Kidney epithelial cell (primary cell): ENCODE results near the gene TMEM120B. TPM values are rescaled to one million over a fixed set of nuclear protein-coding genes. Genes with fewer than 3 reads are reported as not detected.
A peak's percentile ranks its signal among the peaks of the same experiment; 100 is the strongest.

Source experiments
- DNase-seq: peaks from one replicate; pipeline ENCODE4 v3.0.0-alpha.2; 2010; ENCODE audit warnings: low read depth
- H3K27me3 ChIP-seq: 2 replicates; pipeline ENCODE4 v1.6.0; 2011; ENCODE audit warnings: low read length; ENCODE audit not compliant: control insufficient read depth, insufficient read depth
- H3K36me3 ChIP-seq: 2 replicates; pipeline ENCODE4 v1.5.1; 2011; ENCODE audit warnings: low read length; ENCODE audit not compliant: control insufficient read depth, insufficient read depth
- H3K4me3 ChIP-seq: 2 replicates; pipeline ENCODE4 v1.5.1; 2011; ENCODE audit warnings: low read depth, mild to moderate bottlenecking, control low read depth, low read length
- CTCF ChIP-seq: IDR thresholded peaks from 2 replicates; pipeline ENCODE4 v1.5.1; 2011; ENCODE audit warnings: mild to moderate bottlenecking, moderate library complexity, low read length, control low read depth, inconsistent platforms; ENCODE audit not compliant: insufficient read depth, poor library complexity, severe bottlenecking
- total RNA-seq: library from RNA; depleted of rRNA; stranded (reverse); fragments of >200 nt; gene quantifications from 2 replicates; pipeline ENCODE4 v1.2.3, GENCODE V29; 2015

Gene TMEM120B
- total RNA-seq, 1 donor from 2014 or later, result 8.8 TPM

- DNase-seq, result no peak
- Histone ChIP-seq H3K27me3 (no peaks in the 10 kb centered on the region), H3K4me3 (no peak overlapping the region), H3K36me3 (peaks cover 1% of the 10 kb centered on the region)
- TF ChIP-seq CTCF, result no peak
These were observed 35.6 kb downstream of the TMEM120B start for GRCh38 chr12:121748218-121748570.

GRCh38 chr12:121748571-121749265 is 36.2 kb downstream of the TMEM120B start:
- peak; percentile 82 for DNase-seq
- H3K36me3 ChIP-seq, result peaks cover 1% of the 10 kb centered on the region
- H3K4me3 ChIP-seq, result no peak overlapping the region
- H3K27me3 ChIP-seq, result no peaks in the 10 kb centered on the region
- TF ChIP-seq CTCF, result no peak

- H3K27me3 ChIP-seq, result no peaks in the 10 kb centered on the region
- peaks cover 1% of the 10 kb centered on the region for H3K36me3 ChIP-seq
- DNase-seq, result no peak
- no peak overlapping the region for H3K4me3 ChIP-seq
- TF ChIP-seq CTCF, result no peak
These were observed 36.7 kb downstream of the TMEM120B start for GRCh38 chr12:121749267-121749666.

GRCh38 chr12:121750507-121750955 is 38.0 kb downstream of the TMEM120B start:
- no peaks in the 10 kb centered on the region for H3K27me3 ChIP-seq
- no peak overlapping the region for H3K4me3 ChIP-seq
- peaks cover 1% of the 10 kb centered on the region for H3K36me3 ChIP-seq
- TF ChIP-seq CTCF, result no peak
- DNase-seq, result no peak

- no peak for DNase-seq
- no peak for TF ChIP-seq CTCF
- Histone ChIP-seq H3K27me3 (no peaks in the 10 kb centered on the region), H3K36me3 (peaks cover 1% of the 10 kb centered on the region), H3K4me3 (no peak overlapping the region)
These were observed 38.5 kb downstream of the TMEM120B start for GRCh38 chr12:121751034-121751433.
